M059J (cell line): ENCODE data around the gene RC3H2. TPM values are rescaled to one million over a fixed set of nuclear protein-coding genes. Genes with fewer than 3 reads are reported as not detected.
"Not testable (repeated sequence)": the region's sequence is repeated elsewhere in the genome, so short reads cannot be mapped to it uniquely, and the experiment has no call there.

Experiments used
- DNase-seq: peaks from one replicate; pipeline ENCODE4 v3.0.0-alpha.2; 2012; ENCODE audit warnings: low read depth
- total RNA-seq: library from RNA; depleted of rRNA; stranded (reverse); fragments of >200 nt; shearing (Covaris generic); gene quantifications from 2 replicates; pipeline ENCODE4 v1.2.3, GENCODE V29; 2014

Gene RC3H2
- total RNA-seq, 1 experiment from 2014 or later, result 52.7 TPM

GRCh38 chr9:122846371-122846940, 58.7 kb downstream of the RC3H2 start:
- DNase-seq, result no peak

- no peak for DNase-seq
Measured at GRCh38 chr9:122845116-122845515, 60.0 kb downstream of the RC3H2 start.

DNA sequence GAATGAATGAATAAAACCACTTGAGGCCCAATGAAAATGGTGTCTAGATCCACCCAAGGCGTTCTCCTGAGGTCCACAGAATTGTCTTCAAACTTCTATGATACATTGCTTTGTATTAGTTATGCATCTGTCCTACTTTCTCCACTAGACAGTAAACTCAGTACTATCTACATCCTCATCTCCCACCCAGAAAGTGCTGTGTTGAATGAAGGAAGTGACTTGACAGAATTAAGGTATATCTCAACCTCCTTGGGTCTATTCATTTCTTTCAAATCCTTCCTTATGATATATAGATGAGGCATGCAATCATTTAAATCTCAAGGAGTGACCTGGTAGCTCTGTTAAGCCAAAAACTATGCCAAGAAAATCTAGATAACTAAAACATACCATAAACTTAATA, 61.0 kb downstream of the RC3H2 start:
- no peak for DNase-seq

GRCh38 chr9:122841501-122841900, 63.7 kb downstream of the RC3H2 start:
- DNase-seq, result no peak

GRCh38 chr9:122838441-122838840, 66.7 kb downstream of the RC3H2 start:
- DNase-seq, result not testable (repeated sequence)

DNA sequence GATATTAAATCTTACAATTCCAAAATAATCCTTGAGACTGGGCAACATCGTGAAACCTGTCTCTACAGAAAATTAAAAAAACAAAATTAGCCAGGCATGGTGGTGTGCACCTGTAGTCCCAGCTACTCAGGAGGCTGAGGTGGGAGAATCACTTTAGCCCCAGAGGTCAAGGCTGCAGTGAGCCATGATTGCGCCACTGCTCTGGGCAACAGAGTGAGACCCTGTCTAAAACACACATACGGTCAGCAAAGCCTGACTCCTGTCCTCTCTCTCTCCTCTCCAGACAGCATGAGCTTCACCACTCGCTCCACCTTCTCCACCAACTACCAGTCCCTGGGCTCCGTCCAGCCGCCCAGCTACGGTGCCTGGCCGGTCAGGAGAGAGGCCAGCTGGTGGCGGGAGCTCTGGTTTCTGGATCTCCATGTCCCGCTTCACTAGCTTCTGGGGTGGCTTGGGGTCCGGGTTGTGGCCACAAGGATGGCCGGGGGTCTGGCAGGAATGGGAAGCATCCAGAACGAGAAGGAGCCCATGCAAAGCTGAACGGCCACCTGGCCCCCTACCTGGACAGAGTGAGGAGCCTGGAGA, 67.8 kb downstream of the RC3H2 start:
- DNase-seq, result no peak

GRCh38 chr9:122835313-122835731, 69.8 kb downstream of the RC3H2 start:
- DNase-seq, result no peak

- DNase-seq, result no peak
Measured at GRCh38 chr9:122832194-122832593, 73.0 kb downstream of the RC3H2 start.

- not testable (repeated sequence) for DNase-seq
Measured at GRCh38 chr9:122828965-122829284, 76.2 kb downstream of the RC3H2 start.

- peak; percentile 50 for DNase-seq
Measured at GRCh38 chr9:122827761-122828093, 77.4 kb downstream of the RC3H2 start.

DNA sequence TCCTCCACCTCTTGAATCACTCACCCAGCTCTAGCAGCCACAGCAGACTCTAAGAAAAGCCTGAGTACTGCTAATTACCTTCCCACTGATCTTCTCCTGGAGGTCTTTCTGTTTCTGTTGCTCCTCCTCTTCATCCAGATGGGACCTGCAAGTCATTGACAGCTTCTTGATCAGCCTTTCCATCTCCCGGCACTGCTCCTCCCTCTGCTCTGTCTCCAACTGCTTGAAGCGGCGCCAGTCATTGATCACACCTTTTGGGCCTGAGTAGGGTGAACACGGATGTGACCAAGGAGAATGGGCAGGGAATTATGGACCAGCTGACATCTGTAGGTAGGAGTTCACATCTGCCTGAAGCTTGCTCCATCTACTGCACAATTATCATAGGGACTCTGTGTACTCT, 82.2 kb downstream of the RC3H2 start:
- no peak for DNase-seq

GRCh38 chr9:122822056-122822455, 83.1 kb downstream of the RC3H2 start:
- DNase-seq, result no peak

- no peak for DNase-seq
Measured at GRCh38 chr9:122821278-122821943, 83.7 kb downstream of the RC3H2 start.

DNA sequence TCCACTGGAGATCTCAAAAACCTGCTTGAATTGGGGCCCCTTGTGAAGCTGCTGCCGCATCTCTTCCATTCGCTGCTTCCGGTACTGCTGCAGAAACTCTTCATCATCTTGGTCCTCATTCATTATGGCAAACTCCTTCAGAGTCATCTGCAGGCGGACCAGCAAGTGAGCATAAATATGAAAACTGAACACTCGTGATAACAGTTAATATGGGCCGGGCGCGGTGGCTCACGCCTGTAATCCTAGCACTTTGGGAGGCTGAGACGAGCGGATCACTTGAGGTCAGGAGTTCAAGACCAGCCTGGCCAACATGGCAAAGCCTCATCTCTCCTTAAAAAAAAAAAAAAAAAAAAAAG, 84.7 kb downstream of the RC3H2 start:
- no peak for DNase-seq

DNA sequence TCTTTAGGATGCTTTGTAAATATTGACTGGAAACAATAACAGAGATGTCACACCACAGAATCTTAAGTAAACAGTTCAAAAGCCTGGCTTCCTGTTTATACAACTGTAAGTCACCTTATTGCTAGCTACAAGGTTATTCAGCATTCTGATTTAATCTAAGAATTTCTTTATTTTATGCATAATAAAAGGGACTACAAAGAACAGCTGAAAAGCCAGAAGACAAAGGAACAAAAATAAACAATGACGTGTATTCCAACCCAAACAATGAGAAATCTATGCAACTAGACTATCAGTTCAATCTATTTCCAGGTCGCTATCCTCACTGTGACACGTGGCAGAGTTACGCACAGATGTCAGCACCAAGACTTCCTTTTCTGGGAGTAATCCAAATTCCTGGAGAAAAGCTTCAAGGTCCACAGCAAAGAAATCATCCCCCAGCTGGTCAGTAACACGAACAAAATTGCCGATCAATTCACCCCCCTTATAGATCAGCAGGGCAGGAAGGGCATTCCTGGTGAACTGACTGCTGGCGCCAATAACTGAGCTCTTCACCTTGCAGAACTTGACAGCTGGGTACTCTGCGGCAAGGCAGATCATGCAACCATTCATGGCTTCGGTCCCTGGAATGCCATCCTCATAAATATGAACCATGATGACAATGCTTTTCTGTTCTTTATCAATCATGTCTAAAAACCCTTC, 85.2 kb downstream of the RC3H2 start:
- DNase-seq, result peak; percentile 67

DNA sequence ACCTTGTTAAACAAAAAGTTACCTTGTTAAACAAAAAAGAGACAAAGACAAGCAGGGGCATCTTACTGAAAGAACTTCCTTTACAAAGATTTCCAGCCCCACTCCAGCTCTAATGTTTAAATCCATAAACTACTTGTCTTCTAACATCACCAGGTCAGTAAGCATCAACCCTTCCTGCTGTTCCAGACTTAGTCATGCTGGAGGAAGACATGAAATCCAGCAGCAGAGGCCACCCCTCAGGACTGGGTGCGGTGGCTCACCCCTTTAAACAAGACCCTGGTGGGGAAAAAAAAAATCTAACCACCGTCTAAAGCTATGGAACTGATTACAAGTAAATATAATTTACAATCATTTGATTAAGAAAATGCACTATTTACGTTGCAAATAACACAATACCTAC, 85.8 kb downstream of the RC3H2 start:
- DNase-seq, result no peak

DNA sequence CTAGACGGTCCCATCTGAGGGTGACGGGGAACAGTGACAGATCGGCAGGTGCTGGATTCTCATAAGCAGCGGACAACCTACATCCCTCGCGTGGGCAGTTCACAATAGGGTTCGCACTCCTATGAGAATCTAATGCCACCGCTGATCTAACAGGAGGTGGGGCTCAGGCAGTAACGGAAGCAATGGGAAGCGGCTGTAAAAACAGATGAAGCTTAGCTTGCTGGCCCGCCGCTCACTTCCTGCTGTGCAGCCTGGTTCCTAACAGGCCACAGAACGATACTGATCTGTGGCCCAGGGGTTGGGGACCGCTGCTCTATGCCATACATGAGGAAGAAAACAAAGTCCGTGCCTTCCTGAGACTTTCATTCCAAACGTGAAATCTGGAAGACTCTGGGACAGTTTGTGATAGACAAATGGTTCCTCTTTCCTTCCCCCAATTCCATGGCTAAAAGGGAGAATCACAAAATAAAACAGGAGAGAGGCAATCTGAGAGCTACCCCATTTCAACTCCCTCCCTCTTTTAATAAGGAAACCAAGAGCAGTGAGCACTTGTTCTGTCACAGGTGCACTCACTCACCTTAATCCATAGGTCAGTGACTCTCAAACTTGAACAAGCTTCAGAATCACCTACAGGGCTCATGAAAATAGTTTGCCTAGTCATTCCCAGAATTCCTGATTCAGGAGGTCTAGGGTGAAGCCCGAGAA, 88.8 kb downstream of the RC3H2 start:
- no peak for DNase-seq

DNA sequence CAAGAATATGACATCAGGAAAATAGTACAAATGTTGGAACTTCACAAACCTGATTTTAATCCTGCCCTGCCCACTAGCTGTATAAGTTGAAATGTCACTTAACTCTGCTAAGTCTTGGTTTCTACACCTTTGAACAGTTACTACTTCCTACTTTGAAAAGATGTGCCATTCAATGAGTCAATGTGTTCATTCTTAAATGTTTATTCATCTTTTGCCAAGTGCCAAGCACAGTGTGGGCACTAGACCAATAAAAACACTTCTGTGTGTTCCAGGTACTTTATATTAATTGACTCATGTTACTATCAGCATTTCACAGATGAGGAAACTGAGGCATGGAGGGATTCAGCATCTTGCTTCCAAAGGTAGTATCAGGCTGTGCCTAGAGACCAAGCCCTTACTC, 89.6 kb downstream of the RC3H2 start:
- DNase-seq, result peak; percentile 50

DNA sequence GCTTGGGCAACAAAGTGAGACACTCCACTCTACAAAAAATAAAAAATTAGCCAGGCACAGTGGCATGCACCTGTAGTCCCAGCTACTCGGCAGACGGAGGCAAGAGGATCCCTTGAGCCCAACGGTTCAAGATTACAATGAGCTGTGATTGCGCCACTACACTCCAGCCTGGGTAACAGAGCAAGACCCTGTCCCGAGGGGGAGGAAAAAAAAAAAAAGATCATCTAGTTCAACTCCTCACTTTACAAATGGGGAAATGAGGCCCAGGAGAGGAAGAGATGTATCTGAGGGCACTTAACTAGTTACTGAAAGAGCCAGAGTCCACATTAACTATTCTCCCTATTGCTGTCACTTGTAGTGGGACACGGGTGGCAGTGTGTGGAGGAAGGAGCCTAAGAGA, 90.6 kb downstream of the RC3H2 start:
- DNase-seq, result no peak

DNA sequence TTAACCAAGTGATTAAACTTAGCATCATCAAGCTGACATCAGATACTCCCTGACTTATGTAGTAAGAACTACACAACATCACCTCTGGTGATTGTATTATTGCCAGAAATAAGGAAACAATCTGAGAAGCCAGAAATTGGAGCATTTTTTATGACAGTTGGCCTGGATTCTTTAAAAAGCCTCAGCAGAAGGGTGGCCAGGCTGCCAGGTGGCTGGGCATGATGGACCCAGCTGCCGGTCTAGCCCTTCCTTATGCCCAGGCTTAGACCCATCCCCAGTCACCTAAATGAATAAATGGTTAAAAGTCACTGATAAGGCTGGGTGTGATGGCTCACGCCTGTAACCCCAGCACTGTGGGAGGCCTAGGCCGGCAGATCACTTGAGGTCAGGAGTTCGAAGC, 92.4 kb downstream of the RC3H2 start:
- DNase-seq, result no peak

GRCh38 chr9:122810306-122810946, 94.7 kb downstream of the RC3H2 start:
- peak; percentile 77 for DNase-seq

DNA sequence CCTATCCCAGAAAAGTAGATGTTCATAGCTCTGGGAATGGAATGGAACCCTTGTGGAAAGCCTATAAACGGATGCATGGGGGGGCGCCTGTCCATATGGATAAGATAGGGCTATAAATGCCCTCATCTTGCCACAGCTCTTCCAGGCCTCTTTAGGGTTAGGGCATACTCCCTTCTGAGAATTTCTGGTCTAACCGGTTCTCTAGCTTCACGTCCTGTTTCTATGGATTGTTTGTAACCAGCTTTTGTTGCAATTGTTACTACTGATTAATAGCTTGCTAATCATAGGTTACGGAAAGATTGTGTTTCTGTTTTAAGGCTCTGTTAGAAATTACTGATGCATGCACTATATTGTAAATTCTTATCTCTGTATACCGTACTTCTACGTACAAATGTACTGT, 95.9 kb downstream of the RC3H2 start:
- not testable (repeated sequence) for DNase-seq
